SW 1271 (cell line): ENCODE results near the gene TMEM131L.
"Not testable (repeated sequence)": the region's sequence is repeated elsewhere in the genome, so short reads cannot be mapped to it uniquely, and the experiment has no call there.

Experiments used
- DNase-seq, 2 experiments: peaks; one replicate each; lab custom pipeline; 2025; lab: John Stamatoyannopoulos, UW

The TMEM131L gene

GRCh38 chr4:153507310-153508073 lies 41.3 kb downstream of the TMEM131L start:
- no peak for DNase-seq

GRCh38 chr4:153509212-153509611 lies 43.1 kb downstream of the TMEM131L start:
- DNase-seq: not testable (repeated sequence)

GRCh38 chr4:153509724-153510123 lies 43.6 kb downstream of the TMEM131L start:
- DNase-seq: no peak

- DNase-seq: no peak
Measured at GRCh38 chr4:153510252-153511001, 44.3 kb downstream of the TMEM131L start.

GRCh38 chr4:153511104-153511503 lies 44.9 kb downstream of the TMEM131L start:
- DNase-seq: no peak

- no peak for DNase-seq
Measured at GRCh38 chr4:153512162-153512852, 46.1 kb downstream of the TMEM131L start.

- DNase-seq: no peak
Measured at GRCh38 chr4:153512952-153513500, 46.9 kb downstream of the TMEM131L start.

- DNase-seq: peak in 1 of 2 experiments; percentile 50
Measured at GRCh38 chr4:153513596-153513995, 47.4 kb downstream of the TMEM131L start.

- DNase-seq: peak in 1 of 2 experiments; percentile 36
Measured at GRCh38 chr4:153514001-153514526, 47.9 kb downstream of the TMEM131L start.

- no peak for DNase-seq
Measured at GRCh38 chr4:153514688-153515426, 48.7 kb downstream of the TMEM131L start.

- DNase-seq: no peak
Measured at GRCh38 chr4:153517159-153517558, 51.0 kb downstream of the TMEM131L start.

- DNase-seq: no peak
Measured at GRCh38 chr4:153518001-153518400, 51.8 kb downstream of the TMEM131L start.

GRCh38 chr4:153518637-153519389 lies 52.7 kb downstream of the TMEM131L start:
- no peak for DNase-seq

- DNase-seq: no peak
Measured at GRCh38 chr4:153519687-153520086, 53.5 kb downstream of the TMEM131L start.

GRCh38 chr4:153520227-153520626 lies 54.1 kb downstream of the TMEM131L start:
- DNase-seq: no peak

GRCh38 chr4:153520801-153521329 lies 54.7 kb downstream of the TMEM131L start:
- no peak for DNase-seq

GRCh38 chr4:153521478-153521877 lies 55.3 kb downstream of the TMEM131L start:
- DNase-seq: no peak

GRCh38 chr4:153521999-153522801 lies 56.0 kb downstream of the TMEM131L start:
- no peak for DNase-seq

- no peak for DNase-seq
Measured at GRCh38 chr4:153522802-153523094, 56.6 kb downstream of the TMEM131L start.
